GM12801 (cell line): ENCODE data around the gene FAAP24.

Experiments used
- TF ChIP-seq, protein P1 (sequence below): IDR thresholded peaks from one replicate; pipeline ENCODE4 v1.5.1; 2011; ENCODE audit warnings: control low read depth; ENCODE audit not compliant: insufficient read length; ENCODE audit errors: extremely low read depth

The FAAP24 gene

DNA sequence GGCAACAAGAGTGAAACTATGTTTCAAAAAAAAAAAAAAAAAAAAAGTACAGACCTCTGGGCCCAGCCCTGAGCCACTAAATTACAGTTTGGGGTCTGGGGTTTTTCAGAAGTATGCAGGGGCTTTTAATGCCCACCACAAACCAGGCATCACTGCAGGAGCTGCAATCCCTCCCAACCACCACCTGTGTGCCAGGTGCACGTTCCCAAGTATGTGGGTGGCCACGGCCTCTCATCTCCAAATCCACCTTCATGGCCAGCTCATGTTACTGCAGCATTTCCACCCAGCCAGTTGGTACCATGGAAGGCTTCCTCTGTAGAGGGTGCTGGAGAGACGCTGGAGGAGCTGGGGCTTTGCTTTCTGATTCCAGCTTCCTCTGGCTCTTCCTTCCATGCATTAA is 26.8 kb upstream of the FAAP24 start:
- TF ChIP-seq, protein P1, sequence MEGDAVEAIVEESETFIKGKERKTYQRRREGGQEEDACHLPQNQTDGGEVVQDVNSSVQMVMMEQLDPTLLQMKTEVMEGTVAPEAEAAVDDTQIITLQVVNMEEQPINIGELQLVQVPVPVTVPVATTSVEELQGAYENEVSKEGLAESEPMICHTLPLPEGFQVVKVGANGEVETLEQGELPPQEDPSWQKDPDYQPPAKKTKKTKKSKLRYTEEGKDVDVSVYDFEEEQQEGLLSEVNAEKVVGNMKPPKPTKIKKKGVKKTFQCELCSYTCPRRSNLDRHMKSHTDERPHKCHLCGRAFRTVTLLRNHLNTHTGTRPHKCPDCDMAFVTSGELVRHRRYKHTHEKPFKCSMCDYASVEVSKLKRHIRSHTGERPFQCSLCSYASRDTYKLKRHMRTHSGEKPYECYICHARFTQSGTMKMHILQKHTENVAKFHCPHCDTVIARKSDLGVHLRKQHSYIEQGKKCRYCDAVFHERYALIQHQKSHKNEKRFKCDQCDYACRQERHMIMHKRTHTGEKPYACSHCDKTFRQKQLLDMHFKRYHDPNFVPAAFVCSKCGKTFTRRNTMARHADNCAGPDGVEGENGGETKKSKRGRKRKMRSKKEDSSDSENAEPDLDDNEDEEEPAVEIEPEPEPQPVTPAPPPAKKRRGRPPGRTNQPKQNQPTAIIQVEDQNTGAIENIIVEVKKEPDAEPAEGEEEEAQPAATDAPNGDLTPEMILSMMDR, result no peak

DNA sequence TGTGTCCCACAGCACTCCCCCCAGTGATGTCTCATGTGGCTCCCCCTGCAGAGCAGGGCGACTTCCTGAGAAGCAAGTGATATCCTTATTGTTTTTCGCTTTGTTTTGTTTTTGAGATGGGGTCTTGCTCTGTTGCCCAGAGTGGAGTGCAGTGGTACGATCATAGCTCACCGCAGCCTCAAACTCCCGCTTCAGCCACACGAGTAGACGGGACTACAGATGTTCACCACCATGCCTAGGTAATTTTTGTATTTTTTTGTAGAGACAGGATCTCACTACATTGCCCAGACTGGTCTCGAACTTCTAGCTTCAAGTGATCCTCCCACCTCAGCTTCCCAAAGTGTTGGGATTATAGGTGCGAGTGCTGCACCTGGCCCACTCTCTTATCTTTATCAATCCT is 5.3 kb upstream of the FAAP24 start:
- TF ChIP-seq, protein P1, result no peak

DNA sequence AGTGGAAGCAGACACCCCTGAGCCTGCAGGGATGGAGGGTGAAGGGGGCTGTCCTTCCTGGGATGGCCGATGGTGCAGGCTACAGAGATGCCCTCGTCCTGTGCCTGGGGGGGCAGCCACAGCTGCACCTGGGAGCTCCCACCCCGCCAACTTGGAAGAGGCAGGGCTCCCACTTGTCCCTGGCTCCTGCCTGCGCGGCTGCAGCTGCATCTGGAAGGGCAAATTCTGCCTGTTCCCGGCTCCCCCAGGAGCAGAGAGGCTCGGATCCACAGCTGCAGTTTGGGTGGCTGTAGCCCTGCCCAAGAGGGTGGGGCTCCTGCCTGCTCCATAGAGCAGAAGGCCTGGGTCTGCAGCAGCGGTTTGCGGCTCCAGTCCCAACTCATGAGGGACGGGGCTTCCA is 2.5 kb upstream of the FAAP24 start:
- TF ChIP-seq, protein P1, result no peak

DNA sequence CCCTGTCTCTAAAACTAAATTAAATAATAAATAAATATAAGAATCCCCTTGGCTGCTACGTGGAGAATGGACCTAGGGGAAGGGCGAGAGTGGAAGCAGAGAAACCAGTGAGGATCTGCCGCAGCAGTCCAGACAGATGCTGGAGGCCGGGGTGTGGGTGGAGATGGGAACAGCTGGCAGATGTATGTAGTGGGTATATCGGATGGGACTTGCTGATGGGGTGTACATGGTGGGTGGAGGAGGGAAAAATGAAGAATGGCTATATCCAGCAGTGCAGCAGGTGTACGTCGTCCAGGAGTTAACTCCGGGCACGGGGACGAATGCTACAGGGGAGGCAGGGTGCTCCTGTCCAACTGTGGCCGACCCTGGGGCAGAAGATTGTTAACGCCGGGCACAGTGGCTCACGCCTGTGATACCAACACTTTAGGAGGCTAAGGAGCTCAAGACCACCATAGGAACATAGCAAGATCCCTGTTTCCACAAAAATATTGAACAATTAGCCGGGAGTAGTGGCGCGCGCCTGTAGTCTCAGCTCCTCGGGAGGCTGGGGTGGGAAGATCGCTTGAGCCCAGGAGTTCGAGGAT is 938 bp upstream of the FAAP24 start:
- TF ChIP-seq, protein P1, result no peak

DNA sequence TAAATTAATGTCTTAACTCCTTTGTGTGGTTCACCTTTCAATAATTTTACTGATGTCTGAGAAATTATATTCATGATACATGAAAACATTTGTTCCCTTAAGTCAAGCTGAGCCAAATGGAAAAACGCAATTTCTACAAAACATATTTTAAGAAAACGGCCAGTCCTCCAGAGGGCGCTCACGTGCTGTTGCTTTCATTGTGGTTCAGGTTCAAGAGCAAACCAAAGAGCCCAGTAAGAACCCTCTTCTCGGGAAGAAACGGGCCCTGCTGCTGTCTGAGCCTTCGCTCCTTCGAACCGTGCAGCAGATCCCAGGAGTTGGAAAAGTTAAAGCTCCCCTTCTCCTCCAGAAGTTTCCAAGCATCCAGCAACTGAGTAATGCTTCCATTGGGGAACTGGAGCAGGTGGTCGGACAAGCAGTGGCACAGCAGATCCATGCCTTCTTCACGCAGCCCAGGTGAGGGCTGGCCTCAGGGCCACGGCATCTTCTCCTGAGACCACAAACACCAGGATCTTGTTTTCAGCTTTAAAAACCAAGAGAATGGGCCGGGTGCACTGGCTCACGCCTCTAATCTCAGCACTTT is 4.3 kb downstream of the FAAP24 start:
- TF ChIP-seq, protein P1, result no peak

DNA sequence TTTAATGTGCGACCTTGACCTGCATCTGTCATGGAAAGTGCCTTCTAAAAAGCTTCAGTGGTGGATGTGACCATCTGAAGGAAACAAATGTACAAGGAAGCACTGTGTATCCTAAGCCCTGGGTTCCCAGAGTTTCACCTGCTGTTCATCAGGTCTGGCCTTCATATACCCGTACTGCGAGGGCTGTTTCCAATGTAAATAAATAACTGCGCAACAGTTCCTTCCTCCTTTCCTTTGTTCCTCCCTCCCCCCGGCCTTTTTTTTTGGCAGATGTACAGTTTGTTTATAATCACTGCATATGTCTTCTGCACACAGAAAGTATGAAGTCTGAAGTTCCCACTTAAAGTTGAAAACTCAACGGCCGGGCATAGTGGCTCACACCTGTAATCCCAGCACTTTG is 5.2 kb downstream of the FAAP24 start:
- TF ChIP-seq, protein P1, result no peak

DNA sequence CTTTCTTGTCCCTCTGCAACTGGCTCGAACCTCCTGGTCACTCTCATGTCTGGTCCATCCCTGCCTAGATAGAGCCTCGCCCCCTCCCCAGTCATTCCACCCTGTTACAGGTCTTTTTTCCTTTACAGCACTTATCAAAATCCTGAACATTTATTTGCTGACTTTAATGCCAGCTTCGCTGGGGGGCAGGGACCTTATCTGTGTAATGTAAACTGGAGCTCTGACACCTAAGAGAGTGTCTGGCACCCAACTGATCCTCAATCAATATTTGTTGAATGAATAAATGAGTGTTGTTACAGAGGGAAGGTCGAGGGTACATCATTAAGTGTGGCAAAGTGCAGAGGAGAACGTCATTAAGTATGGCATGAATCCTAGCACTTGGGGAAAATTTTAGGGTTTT is 16.7 kb downstream of the FAAP24 start:
- TF ChIP-seq, protein P1, result no peak
